ACC112 (cell line): ENCODE data around the gene RBL2.
"Not testable (repeated sequence)": the region's sequence is repeated elsewhere in the genome, so short reads cannot be mapped to it uniquely, and the experiment has no call there.

Experiments used
- H2AFZ ChIP-seq: fragments of 200-600 bp; sonication (generic); one replicate; pipeline ENCODE4 v1.6.0; 2017; ENCODE audit warnings: antibody characterized with exemption, low read length; ENCODE audit not compliant: unreplicated experiment
- H3K27ac ChIP-seq: fragments of 200-600 bp; sonication (generic); 2 replicates; pipeline ENCODE4 v1.5.1; 2014; ENCODE audit warnings: low read depth, mild to moderate bottlenecking, antibody characterized with exemption, low read length, moderate library complexity
- H3K27me3 ChIP-seq: fragments of 200-600 bp; sonication (generic); 2 replicates; pipeline ENCODE4 v1.6.1; 2014; ENCODE audit warnings: mild to moderate bottlenecking, antibody characterized with exemption, low read length, moderate library complexity, mixed read lengths; ENCODE audit not compliant: insufficient read depth
- H3K36me3 ChIP-seq: fragments of 200-600 bp; sonication (generic); 2 replicates; pipeline ENCODE4 v1.6.1; 2016; ENCODE audit warnings: mild to moderate bottlenecking, antibody characterized with exemption, low read length, moderate library complexity, mixed read lengths; ENCODE audit not compliant: insufficient read depth
- H3K4me1 ChIP-seq: fragments of 200-600 bp; sonication (generic); one replicate; pipeline ENCODE4 v1.6.1; 2016; ENCODE audit warnings: low read length, mixed read lengths; ENCODE audit not compliant: insufficient read depth, unreplicated experiment, control insufficient read depth
- H3K4me3 ChIP-seq: fragments of 200-600 bp; sonication (generic); 2 replicates; pipeline ENCODE4 v1.5.1; 2014; ENCODE audit warnings: mild to moderate bottlenecking, low read depth, low read length
- H3K79me2 ChIP-seq: fragments of 200-600 bp; sonication (generic); one replicate; pipeline ENCODE4 v1.6.0; 2016; ENCODE audit warnings: low read length; ENCODE audit not compliant: control insufficient read depth, unreplicated experiment, insufficient read depth

The RBL2 gene

GRCh38 chr16:53504665-53505064 lies 70.4 kb downstream of the RBL2 start:
- Histone ChIP-seq H3K27me3 (no peaks in the 10 kb centered on the region), H3K79me2 (peaks cover 4% of the 10 kb centered on the region), H3K4me3 (peak overlapping the region; percentile 87), H3K36me3 (no peaks in the 10 kb centered on the region), H2AFZ (peak overlapping the region; percentile 78), H3K27ac (peak overlapping the region; percentile 85), H3K4me1 (peaks cover 27% of the 10 kb centered on the region)

GRCh38 chr16:53506254-53506653 lies 72.0 kb downstream of the RBL2 start:
- Histone ChIP-seq H3K79me2 (peaks cover 4% of the 10 kb centered on the region), H2AFZ (no peak overlapping the region), H3K4me3 (no peak overlapping the region), H3K27ac (no peak overlapping the region), H3K4me1 (peaks cover 28% of the 10 kb centered on the region), H3K27me3 (no peaks in the 10 kb centered on the region), H3K36me3 (no peaks in the 10 kb centered on the region)

DNA sequence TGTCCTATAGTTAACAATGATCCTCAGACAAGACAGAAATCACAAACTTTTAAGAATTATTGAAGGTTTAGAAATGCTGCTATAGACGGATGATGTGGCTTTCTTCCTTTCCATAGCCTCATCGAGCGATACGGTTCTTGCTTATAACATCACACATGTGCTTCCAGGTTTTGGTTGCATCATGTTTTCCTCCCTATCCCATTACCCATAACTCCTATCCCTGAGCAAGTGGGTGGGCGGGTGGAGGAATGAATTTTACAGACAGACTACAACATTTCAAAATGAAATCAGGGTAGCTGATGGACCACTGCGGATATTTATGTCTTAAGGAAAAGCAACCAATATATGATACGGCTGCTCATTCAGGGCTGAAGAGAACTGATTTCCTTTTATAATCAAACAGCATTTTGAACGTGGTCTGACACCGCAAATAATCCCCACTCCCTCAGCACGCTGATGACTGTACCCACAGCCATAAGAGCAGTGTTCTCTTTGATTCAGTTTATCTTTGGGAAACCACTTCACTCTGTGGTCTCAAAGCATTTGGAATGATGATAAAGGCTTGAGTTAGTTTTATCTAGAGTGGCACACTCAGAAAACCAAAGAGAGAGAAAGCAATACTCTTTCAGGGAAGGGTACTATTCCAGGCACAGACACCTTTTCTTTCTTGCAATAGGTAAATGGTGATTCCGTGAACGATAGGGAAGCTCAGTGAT lies 73.4 kb downstream of the RBL2 start:
- Histone ChIP-seq H3K79me2 (no peaks in the 10 kb centered on the region), H3K27me3 (no peaks in the 10 kb centered on the region), H3K27ac (no peak overlapping the region), H2AFZ (no peak overlapping the region), H3K4me3 (no peak overlapping the region), H3K4me1 (peaks cover 18% of the 10 kb centered on the region), H3K36me3 (no peaks in the 10 kb centered on the region)

DNA sequence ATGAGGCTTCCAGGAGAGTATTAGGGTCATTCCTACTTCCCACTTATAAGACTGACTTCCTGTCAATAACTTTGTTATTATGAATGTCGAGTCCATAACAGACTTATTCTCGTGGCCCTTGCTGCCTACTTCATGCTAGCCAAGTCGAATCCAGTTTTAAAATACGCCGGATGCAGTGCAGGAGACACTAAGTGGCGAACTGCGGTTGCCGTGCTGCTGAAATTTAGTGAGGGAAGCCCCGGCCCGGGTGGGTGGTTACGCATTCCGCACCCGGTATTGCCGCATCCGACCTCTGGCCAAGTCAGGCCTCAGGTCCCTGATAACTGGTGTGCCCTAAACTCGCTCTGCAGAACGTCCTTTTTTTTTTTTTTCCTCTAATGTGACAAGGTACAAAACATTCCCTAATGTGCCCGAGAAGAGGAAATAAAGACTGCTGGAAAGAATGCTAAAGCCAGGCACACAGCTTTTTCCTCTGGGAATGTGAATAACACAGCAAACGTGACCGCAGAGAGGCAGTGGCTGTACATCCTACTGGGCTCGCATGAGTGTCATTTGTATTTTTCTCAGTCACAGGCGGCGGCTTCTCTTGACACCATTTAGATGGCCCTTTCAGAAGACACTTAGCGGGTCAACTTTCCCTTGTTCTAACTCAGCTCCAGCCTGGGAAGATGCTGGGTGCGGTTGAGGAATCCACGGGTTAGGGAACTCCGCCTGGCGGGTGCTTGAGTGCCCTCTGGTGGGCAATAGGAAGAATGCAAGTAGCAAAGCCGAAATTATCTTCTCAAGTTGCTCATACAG lies 75.8 kb downstream of the RBL2 start:
- Histone ChIP-seq H3K4me3 (no peak overlapping the region), H3K4me1 (peaks cover 7% of the 10 kb centered on the region)

GRCh38 chr16:53510704-53511070 lies 76.4 kb downstream of the RBL2 start:
- no peaks in the 10 kb centered on the region for H3K79me2 ChIP-seq
- H3K27me3 ChIP-seq: no peaks in the 10 kb centered on the region
- H3K27ac ChIP-seq: no peak overlapping the region
- H3K4me1 ChIP-seq: peaks cover 4% of the 10 kb centered on the region
- H3K4me3 ChIP-seq: no peak overlapping the region
- H2AFZ ChIP-seq: no peak overlapping the region
- H3K36me3 ChIP-seq: no peaks in the 10 kb centered on the region

More for the DNA sequence above, 75.8 kb downstream of the RBL2 start:
- Histone ChIP-seq H3K36me3 (no peaks in the 10 kb centered on the region), H3K79me2 (no peaks in the 10 kb centered on the region), H3K27ac (no peak overlapping the region), H3K27me3 (no peaks in the 10 kb centered on the region), H2AFZ (peak overlapping the region; percentile 84)

- no peak overlapping the region for H3K27ac ChIP-seq
- H3K36me3 ChIP-seq: no peaks in the 10 kb centered on the region
- no peak overlapping the region for H2AFZ ChIP-seq
- no peaks in the 10 kb centered on the region for H3K79me2 ChIP-seq
- H3K27me3 ChIP-seq: no peaks in the 10 kb centered on the region
- peaks cover 4% of the 10 kb centered on the region for H3K4me1 ChIP-seq
- no peak overlapping the region for H3K4me3 ChIP-seq
Measured at GRCh38 chr16:53511084-53511402, 76.8 kb downstream of the RBL2 start.

GRCh38 chr16:53511403-53512280 lies 77.4 kb downstream of the RBL2 start:
- no peak overlapping the region for H3K27ac ChIP-seq
- H3K27me3 ChIP-seq: no peaks in the 10 kb centered on the region
- H3K4me1 ChIP-seq: peaks cover 4% of the 10 kb centered on the region

DNA sequence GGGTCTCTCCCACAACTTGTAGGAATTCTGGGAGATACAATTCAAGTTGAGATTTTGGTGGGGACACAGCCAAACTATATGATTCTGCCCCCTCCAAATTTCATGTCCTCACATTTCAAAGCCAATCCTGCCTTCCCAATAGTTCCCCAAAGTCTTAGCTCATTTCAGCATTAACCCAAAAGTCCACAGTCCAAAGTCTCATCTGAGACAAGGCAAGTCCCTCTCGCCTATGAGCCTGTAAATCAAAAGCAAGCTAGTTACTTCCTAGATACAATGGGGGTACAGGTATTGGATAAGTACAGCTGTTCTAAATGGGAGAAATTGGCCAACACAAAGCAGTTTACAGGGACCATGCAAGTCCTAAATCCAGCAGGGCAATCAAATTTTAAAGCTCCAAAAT lies 78.5 kb downstream of the RBL2 start:
- H3K4me1 ChIP-seq, H3K27ac ChIP-seq, H3K27me3 ChIP-seq: not testable (repeated sequence)

More at GRCh38 chr16:53511403-53512280, 77.4 kb downstream of the RBL2 start:
- Histone ChIP-seq H3K36me3 (no peaks in the 10 kb centered on the region), H3K79me2 (no peaks in the 10 kb centered on the region), H3K4me3 (no peak overlapping the region), H2AFZ (no peak overlapping the region)

GRCh38 chr16:53515259-53515658 lies 81.0 kb downstream of the RBL2 start:
- no peaks in the 10 kb centered on the region for H3K79me2 ChIP-seq
- H3K27me3 ChIP-seq: no peaks in the 10 kb centered on the region
- H3K27ac ChIP-seq: peak overlapping the region; percentile 41
- no peaks in the 10 kb centered on the region for H3K36me3 ChIP-seq
- H3K4me3 ChIP-seq: no peak overlapping the region
- H2AFZ ChIP-seq: no peak overlapping the region
- H3K4me1 ChIP-seq: peaks cover 12% of the 10 kb centered on the region

More for the DNA sequence above, 78.5 kb downstream of the RBL2 start:
- H3K79me2 ChIP-seq, H3K4me3 ChIP-seq, H3K36me3 ChIP-seq, H2AFZ ChIP-seq: not testable (repeated sequence)

DNA sequence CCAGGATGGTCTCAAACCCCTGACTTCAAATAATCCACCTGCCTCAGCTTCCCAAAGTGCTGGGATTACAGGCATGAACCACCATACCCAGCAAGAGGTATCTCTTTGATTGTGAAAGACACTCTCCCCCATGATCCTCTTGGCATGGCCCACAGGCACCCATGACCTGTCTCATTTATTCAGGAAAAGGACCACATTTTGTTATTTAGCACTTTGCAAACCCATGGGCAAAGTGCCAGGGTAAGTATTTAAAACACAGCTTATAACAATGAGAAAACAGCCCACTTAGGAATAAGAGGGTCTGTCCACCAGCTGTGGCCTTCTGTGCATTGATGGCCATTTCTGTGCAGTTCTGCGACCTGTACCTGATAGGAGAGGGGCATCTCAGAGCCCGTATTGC lies 81.5 kb downstream of the RBL2 start:
- Histone ChIP-seq H3K27me3 (no peaks in the 10 kb centered on the region), H3K4me3 (no peak overlapping the region), H2AFZ (no peak overlapping the region), H3K79me2 (no peaks in the 10 kb centered on the region), H3K36me3 (no peaks in the 10 kb centered on the region), H3K4me1 (peaks cover 10% of the 10 kb centered on the region), H3K27ac (no peak overlapping the region)
